ENCODE data around the gene CTNNA2. TPM values are rescaled to one million over a fixed set of nuclear protein-coding genes. Genes with fewer than 3 reads are reported as not detected.

The CTNNA2 gene
- total RNA-seq, 1 experiment from 2014 or later, result 5.5 TPM

- H3K23ac ChIP-seq (ENCODE audit: insufficient read length, low read depth, low read length), result no peak overlapping the region
- H2AFZ ChIP-seq (ENCODE audit: low read length), result no peak overlapping the region
- no peak overlapping the region for H4K91ac ChIP-seq (ENCODE audit: insufficient read length, low read depth, low read length)
- H2AK5ac ChIP-seq (ENCODE audit: insufficient read length, low read length), result no peak overlapping the region
- no peak overlapping the region for H4K8ac ChIP-seq (replicated peaks; ENCODE audit: insufficient read length, low read depth, low read length)
- H2BK120ac ChIP-seq (ENCODE audit: low read depth, low read length, poor library complexity, severe bottlenecking), result no peak overlapping the region
- Mint-ChIP-seq H3K4me1 (peaks cover 2% of the 10 kb centered on the region in 2 experiments), H3K4me3 (no peak overlapping the region), H3K36me3 (ENCODE audit: insufficient read depth in 1 of 3, low read depth in 3 of 3) (no peaks in the 10 kb centered on the region), H3K9me3 (no peaks in the 10 kb centered on the region), H3K27me3 (ENCODE audit: low read depth) (peaks cover 26% of the 10 kb centered on the region), H3K27ac (no peak overlapping the region)
- no peak for DNase-seq
- no peaks in the 10 kb centered on the region for H3K79me2 ChIP-seq (ENCODE audit: insufficient read depth, low read length)
- H3K9ac ChIP-seq (ENCODE audit: extremely low read depth, insufficient read length, low read length), result no peak overlapping the region
- H3K4me1 ChIP-seq (ENCODE audit: insufficient read depth, low read length), result no peaks in the 10 kb centered on the region
- TF ChIP-seq CTCF (conservative IDR thresholded peaks at IDR 0.05), result no peak
- H3K56ac ChIP-seq (ENCODE audit: insufficient read length, low read depth, low read length), result no peak overlapping the region
- H4K20me1 ChIP-seq (ENCODE audit: control insufficient read depth, insufficient read depth, insufficient read length), result no peaks in the 10 kb centered on the region
- H3K79me1 ChIP-seq (ENCODE audit: insufficient read depth, low read depth, low read length, poor library complexity, severe bottlenecking), result no peaks in the 10 kb centered on the region
- H3K27ac ChIP-seq (ENCODE audit: insufficient read length, low read depth, low read length), result no peak overlapping the region
- H2BK20ac ChIP-seq (ENCODE audit: low read depth, low read length, poor library complexity, severe bottlenecking), result no peak overlapping the region
- no peak overlapping the region for H4K5ac ChIP-seq (ENCODE audit: insufficient read length, low read depth, low read length)
- H3K4ac ChIP-seq (ENCODE audit: low read depth, low read length), result no peak overlapping the region
- no peak overlapping the region for H2BK12ac ChIP-seq (ENCODE audit: insufficient read length, low read depth, low read length)
- H3T11ph ChIP-seq (ENCODE audit: low read length), result no peak overlapping the region
- H2BK5ac ChIP-seq (ENCODE audit: insufficient read length, low read length), result no peak overlapping the region
- no peaks in the 10 kb centered on the region for H3K23me2 ChIP-seq (ENCODE audit: insufficient read length, low read depth, low read length, poor library complexity, severe bottlenecking)
- no peak overlapping the region for H3K4me2 ChIP-seq (ENCODE audit: insufficient read depth, insufficient read length, low read length)
- no peak overlapping the region for H3K18ac ChIP-seq (ENCODE audit: insufficient read length, low read depth, low read length)
- H3K9me3 ChIP-seq (ENCODE audit: control insufficient read depth, low read depth, low read length), result no peaks in the 10 kb centered on the region
- H3K27me3 ChIP-seq (ENCODE audit: insufficient read depth, low read length), result no peaks in the 10 kb centered on the region
- H2BK15ac ChIP-seq (ENCODE audit: low read depth, low read length), result no peak overlapping the region
- H3K14ac ChIP-seq (ENCODE audit: insufficient read depth, low read length), result no peak overlapping the region
Measured at GRCh38 chr2:80014637-80015036, 501.8 kb downstream of the CTNNA2 start.

Measured in H9 (cell line).